SK-N-SH (cell line): ENCODE measurements around the gene ACOT7.

Source experiments
- CHD2 ChIP-seq: fragments of 150-350 bp; IDR thresholded peaks from 2 replicates; pipeline ENCODE4 v1.6.1; 2018; ENCODE audit warnings: low read length; ENCODE audit not compliant: partially characterized antibody
- FOXM1 ChIP-seq: IDR thresholded peaks from 2 replicates; pipeline ENCODE4 v1.4.0; 2012; ENCODE audit warnings: low read depth, mild to moderate bottlenecking
- GABPA ChIP-seq: IDR thresholded peaks from 2 replicates; pipeline ENCODE4 v1.4.0; 2012; ENCODE audit warnings: low read depth, mild to moderate bottlenecking
- SIN3A ChIP-seq: IDR thresholded peaks from 2 replicates; pipeline ENCODE4 v1.6.1; 2012; ENCODE audit warnings: low read depth, mild to moderate bottlenecking, low read length, moderate library complexity, borderline replicate concordance
- YY1 ChIP-seq: IDR thresholded peaks from 2 replicates; pipeline ENCODE4 v1.4.0; 2012; ENCODE audit warnings: low read depth, mild to moderate bottlenecking
- TF ChIP-seq, protein P1 (sequence below): IDR thresholded peaks from 2 replicates; pipeline ENCODE4 v1.4.0; 2012; ENCODE audit warnings: low read depth, borderline replicate concordance

DNA sequence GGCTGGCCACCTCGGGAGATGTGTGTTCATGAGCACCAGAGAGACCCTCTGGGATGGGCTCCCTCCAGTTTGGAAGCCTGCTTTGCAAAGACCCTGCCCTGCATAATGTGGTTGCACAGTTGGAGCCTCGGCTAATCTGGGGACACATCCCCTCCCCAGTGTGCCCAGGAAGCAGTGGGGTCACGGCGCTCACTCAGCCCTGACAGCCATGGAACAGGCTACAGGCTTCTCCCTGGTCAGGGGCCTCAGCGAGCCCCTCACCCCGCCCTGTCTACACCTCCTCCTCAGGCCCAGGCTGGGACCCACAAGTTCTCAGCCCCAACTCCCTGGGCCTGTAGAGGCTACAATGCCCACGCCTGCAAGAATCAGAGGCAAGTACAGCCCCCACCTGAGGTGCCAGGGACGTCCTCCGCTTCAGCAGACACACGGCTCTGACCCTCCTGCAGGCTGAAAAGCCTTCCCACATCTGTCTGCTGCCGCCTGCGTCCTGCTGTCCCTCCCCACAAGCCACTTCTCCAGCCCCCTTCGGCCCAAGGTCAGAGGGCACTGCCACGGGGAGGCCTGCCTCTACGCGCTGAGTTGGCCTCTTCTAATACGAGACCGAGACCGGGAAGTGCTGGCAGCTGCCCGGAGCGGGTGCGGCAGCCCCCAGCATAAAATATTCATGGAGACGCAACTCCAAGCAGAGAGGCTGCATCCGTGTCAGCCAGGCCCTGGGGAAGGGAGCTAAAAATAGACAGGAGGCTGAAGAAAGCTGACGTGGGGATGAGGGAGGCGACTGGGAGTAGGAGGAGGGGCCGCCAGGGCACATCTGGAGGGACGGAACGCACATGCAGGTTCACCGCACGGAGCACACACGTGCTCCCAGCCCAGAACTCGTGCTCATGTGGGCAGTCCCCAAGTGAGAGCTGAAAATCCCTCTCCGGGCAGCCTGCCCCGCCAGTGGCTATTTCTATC lies 117.5 kb downstream of the ACOT7 start:
- TF ChIP-seq FOXM1 (no peak), SIN3A (no peak), GABPA (no peak), YY1 (no peak), CHD2 (no peak)
- TF ChIP-seq, protein P1, sequence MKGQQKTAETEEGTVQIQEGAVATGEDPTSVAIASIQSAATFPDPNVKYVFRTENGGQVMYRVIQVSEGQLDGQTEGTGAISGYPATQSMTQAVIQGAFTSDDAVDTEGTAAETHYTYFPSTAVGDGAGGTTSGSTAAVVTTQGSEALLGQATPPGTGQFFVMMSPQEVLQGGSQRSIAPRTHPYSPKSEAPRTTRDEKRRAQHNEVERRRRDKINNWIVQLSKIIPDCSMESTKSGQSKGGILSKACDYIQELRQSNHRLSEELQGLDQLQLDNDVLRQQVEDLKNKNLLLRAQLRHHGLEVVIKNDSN = no peak
